ENCODE measurements around the gene LSMEM2. TPM values are rescaled to one million over a fixed set of nuclear protein-coding genes. Genes with fewer than 3 reads are reported as not detected.

Gene LSMEM2
- total RNA-seq, 4 donors from 2014 or later, result 0.30 TPM; not detected in 3

- H3K27me3 ChIP-seq, result no peaks in the 10 kb centered on the region
- DNase-seq (ENCODE audit: low spot score in 2 of 2), result no peak
- peaks cover 47% of the 10 kb centered on the region for H3K4me1 ChIP-seq
- peak in 2 of 3 donors; percentile 14 to 28 for TF ChIP-seq POLR2AphosphoS5 (IDR thresholded peaks at IDR 0.05)
- TF ChIP-seq CTCF (IDR thresholded peaks at IDR 0.05), result no peak
- no peak for TF ChIP-seq EP300 (IDR thresholded peaks at IDR 0.05)
- no peak for TF ChIP-seq POLR2A (IDR thresholded peaks at IDR 0.05)
- peaks cover 9% of the 10 kb centered on the region for H3K36me3 ChIP-seq
- no peaks in the 10 kb centered on the region for H3K9me3 ChIP-seq
- WGBS, result 2% methylated on average over 6 of the region's 12 CpGs
- peak overlapping the region; percentile 89 for H3K27ac ChIP-seq
- peak overlapping the region; percentile 71 for H3K4me3 ChIP-seq
These were observed 20.7 kb downstream of the LSMEM2 start for GRCh38 chr3:50299638-50299928.

- peak overlapping the region; percentile 71 for H3K4me3 ChIP-seq
- DNase-seq (ENCODE audit: low spot score in 2 of 2), result peak in 1 of 2 donors; percentile 77
- WGBS, result 42% methylated on average over 9 of the region's 12 CpGs
- peaks cover 9% of the 10 kb centered on the region for H3K36me3 ChIP-seq
- H3K27ac ChIP-seq, result peak overlapping the region; percentile 89
- peaks cover 47% of the 10 kb centered on the region for H3K4me1 ChIP-seq
- TF ChIP-seq POLR2AphosphoS5 (IDR thresholded peaks at IDR 0.05) (no peak), POLR2A (IDR thresholded peaks at IDR 0.05) (no peak), CTCF (IDR thresholded peaks at IDR 0.05) (no peak), EP300 (IDR thresholded peaks at IDR 0.05) (no peak)
- no peaks in the 10 kb centered on the region for H3K9me3 ChIP-seq
- no peaks in the 10 kb centered on the region for H3K27me3 ChIP-seq
These were observed 21.2 kb downstream of the LSMEM2 start for GRCh38 chr3:50299929-50300680.

- H3K4me3 ChIP-seq, result no peak overlapping the region
These were observed 21.9 kb downstream of the LSMEM2 start for GRCh38 chr3:50300681-50301254.

GRCh38 chr3:50302095-50303012 lies 23.5 kb downstream of the LSMEM2 start:
- DNase-seq (ENCODE audit: low spot score in 2 of 2), result peak in 1 of 2 donors; percentile 71
- 78% methylated on average over 23 of the region's 32 CpGs for whole genome bisulfite sequencing
- Histone ChIP-seq H3K27ac (no peak overlapping the region), H3K4me3 (no peak overlapping the region), H3K36me3 (no peaks in the 10 kb centered on the region), H3K27me3 (no peaks in the 10 kb centered on the region), H3K4me1 (peaks cover 47% of the 10 kb centered on the region), H3K9me3 (no peaks in the 10 kb centered on the region)
- no peak for TF ChIP-seq POLR2AphosphoS5 (IDR thresholded peaks at IDR 0.05)

More at GRCh38 chr3:50300681-50301254, 21.9 kb downstream of the LSMEM2 start:
- Histone ChIP-seq H3K4me1 (peaks cover 47% of the 10 kb centered on the region), H3K36me3 (peaks cover 9% of the 10 kb centered on the region), H3K27ac (peak overlapping the region; percentile 89), H3K27me3 (no peaks in the 10 kb centered on the region), H3K9me3 (no peaks in the 10 kb centered on the region)
- TF ChIP-seq POLR2AphosphoS5 (IDR thresholded peaks at IDR 0.05) (no peak), POLR2A (IDR thresholded peaks at IDR 0.05) (no peak), CTCF (IDR thresholded peaks at IDR 0.05) (no peak), EP300 (IDR thresholded peaks at IDR 0.05) (no peak)
- no peak for DNase-seq (ENCODE audit: low spot score in 2 of 2)
- WGBS, result 90% methylated on average over 3 of the region's 6 CpGs

- no peaks in the 10 kb centered on the region for H3K36me3 ChIP-seq
- peaks cover 41% of the 10 kb centered on the region for H3K4me1 ChIP-seq
- WGBS, result 53% methylated on average over 6 of the region's 14 CpGs
- no peaks in the 10 kb centered on the region for H3K9me3 ChIP-seq
- H3K4me3 ChIP-seq, result no peak within 1 kb of the TSS
- DNase-seq (ENCODE audit: low spot score in 2 of 2), result peak in 1 of 2 donors; percentile 87
- H3K27me3 ChIP-seq, result no peaks in the 10 kb centered on the region
- peak within 1 kb of the TSS; percentile 7 for H3K27ac ChIP-seq
- no peak for TF ChIP-seq EP300 (IDR thresholded peaks at IDR 0.05)
These were observed 24.3 kb downstream of the LSMEM2 start, which contains the start of gene HYAL1 for GRCh38 chr3:50303013-50303815. Gene HYAL1 (minus strand): TSS chr3:50303574. CDS start chr3:50302956, 618 bp downstream.
